Epithelial cell of esophagus (primary cell): ENCODE measurements around the gene GABRB1.

Experiments used
- DNase-seq: peaks from one replicate; pipeline ENCODE4 v3.0.0; 2010; ENCODE audit warnings: low read depth
- H3K4me3 ChIP-seq: 2 replicates; pipeline ENCODE4 v1.5.1; 2011; ENCODE audit warnings: mild to moderate bottlenecking, low read length, control low read depth
- CTCF ChIP-seq: IDR thresholded peaks from 2 replicates; pipeline ENCODE4 v1.5.1; 2011; ENCODE audit warnings: low read depth, mild to moderate bottlenecking, low read length, control low read depth, inconsistent platforms; ENCODE audit not compliant: insufficient read depth; ENCODE audit errors: missing control alignments

GABRB1 gene

GRCh38 chr4:47471591-47471990 is 440.2 kb downstream of the GABRB1 start:
- TF ChIP-seq CTCF: no peak
- H3K4me3 ChIP-seq: no peak overlapping the region
- no peak for DNase-seq

- no peak for DNase-seq
- H3K4me3 ChIP-seq: no peak overlapping the region
- TF ChIP-seq CTCF: no peak
Measured at GRCh38 chr4:47473141-47473750, 441.9 kb downstream of the GABRB1 start.

- TF ChIP-seq CTCF: no peak
- DNase-seq: no peak
- H3K4me3 ChIP-seq: no peak overlapping the region
Measured at GRCh38 chr4:47474799-47475198, 443.4 kb downstream of the GABRB1 start.

GRCh38 chr4:47475411-47475810 is 444.0 kb downstream of the GABRB1 start:
- no peak for TF ChIP-seq CTCF
- no peak for DNase-seq

More at GRCh38 chr4:47475411-47475810, 444.0 kb downstream of the GABRB1 start:
- no peak overlapping the region for H3K4me3 ChIP-seq
